Measurements from ENCODE around the gene TDRD9.

DNA sequence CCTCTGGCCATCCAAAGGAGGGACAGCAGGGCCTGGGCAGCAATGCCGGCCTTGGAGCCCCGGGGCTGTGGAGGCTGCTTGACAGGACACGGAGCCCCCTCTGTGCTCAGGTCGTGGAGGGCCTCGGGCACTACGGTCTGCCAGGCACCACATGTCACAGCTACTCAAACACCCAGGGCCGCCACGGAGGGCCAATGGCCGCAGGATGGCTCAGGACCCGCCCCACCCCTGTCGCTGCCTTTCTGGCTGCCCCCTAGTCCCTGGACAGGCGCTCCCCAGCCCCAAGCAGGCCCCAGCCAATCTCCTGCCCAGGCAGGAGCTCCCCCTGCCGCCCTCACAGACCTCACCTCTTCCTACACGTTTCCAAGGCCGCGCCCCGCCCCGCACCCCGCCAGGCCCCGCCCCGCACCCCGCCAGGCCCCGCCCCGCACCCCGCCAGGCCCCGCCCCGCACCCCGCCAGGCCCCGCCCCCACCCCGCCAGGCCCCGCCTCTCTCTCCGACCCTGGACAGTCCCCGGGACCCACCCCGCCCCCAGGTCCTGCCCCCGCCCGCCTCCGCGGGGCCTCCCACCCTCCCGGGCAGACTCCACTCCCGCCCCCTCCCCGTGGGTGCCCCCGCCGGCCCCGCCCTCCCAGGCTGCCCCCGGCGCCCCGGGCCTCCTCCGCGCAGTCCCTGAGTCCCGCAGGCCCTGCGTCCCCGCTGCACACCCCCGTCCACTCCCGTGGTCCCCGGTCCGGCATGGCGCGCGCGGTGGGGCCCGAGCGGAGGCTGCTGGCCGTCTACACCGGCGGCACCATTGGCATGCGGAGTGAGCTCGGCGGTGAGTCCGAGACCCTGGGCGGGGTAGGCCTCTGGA, 157.0 kb downstream of the TDRD9 start, which contains the start of gene ASPG:
- TF ChIP-seq, protein P1, sequence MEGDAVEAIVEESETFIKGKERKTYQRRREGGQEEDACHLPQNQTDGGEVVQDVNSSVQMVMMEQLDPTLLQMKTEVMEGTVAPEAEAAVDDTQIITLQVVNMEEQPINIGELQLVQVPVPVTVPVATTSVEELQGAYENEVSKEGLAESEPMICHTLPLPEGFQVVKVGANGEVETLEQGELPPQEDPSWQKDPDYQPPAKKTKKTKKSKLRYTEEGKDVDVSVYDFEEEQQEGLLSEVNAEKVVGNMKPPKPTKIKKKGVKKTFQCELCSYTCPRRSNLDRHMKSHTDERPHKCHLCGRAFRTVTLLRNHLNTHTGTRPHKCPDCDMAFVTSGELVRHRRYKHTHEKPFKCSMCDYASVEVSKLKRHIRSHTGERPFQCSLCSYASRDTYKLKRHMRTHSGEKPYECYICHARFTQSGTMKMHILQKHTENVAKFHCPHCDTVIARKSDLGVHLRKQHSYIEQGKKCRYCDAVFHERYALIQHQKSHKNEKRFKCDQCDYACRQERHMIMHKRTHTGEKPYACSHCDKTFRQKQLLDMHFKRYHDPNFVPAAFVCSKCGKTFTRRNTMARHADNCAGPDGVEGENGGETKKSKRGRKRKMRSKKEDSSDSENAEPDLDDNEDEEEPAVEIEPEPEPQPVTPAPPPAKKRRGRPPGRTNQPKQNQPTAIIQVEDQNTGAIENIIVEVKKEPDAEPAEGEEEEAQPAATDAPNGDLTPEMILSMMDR (IDR thresholded peaks at IDR 0.05; ENCODE audit: poor library complexity, severe bottlenecking): no peak
- TF ChIP-seq TAF1 (IDR thresholded peaks at IDR 0.05; ENCODE audit: low read depth): no peak
- TF ChIP-seq RAD21 (conservative IDR thresholded peaks at IDR 0.05): no peak
- TF ChIP-seq EZH2 (IDR thresholded peaks at IDR 0.05; ENCODE audit: borderline replicate concordance, insufficient read depth, low read length, poor library complexity, severe bottlenecking): no peak

All from neural cell (in vitro differentiated cells).